Cardiac muscle cell (in vitro differentiated cells and primary cell): Measurements from ENCODE around the gene CNTNAP2. TPM values are rescaled to one million over a fixed set of nuclear protein-coding genes. Genes with fewer than 3 reads are reported as not detected.

Experiments
- DNase-seq, 2 donors: peaks; one replicate each; pipeline versions ENCODE4 v3.0.0 to v3.0.0-alpha.2; 2010 to 2017; ENCODE audit warnings: low read depth in 1 of 2, low spot score in 1 of 2
- H3K27ac ChIP-seq: fragments of 200-600 bp; sonication (generic); 2 replicates; pipeline ENCODE4 v1.5.1; 2016
- H3K27me3 ChIP-seq: fragments of 200-600 bp; sonication (generic); 2 replicates; pipeline ENCODE4 v1.6.0; 2016; ENCODE audit warnings: control low read depth
- H3K36me3 ChIP-seq: fragments of 200-600 bp; sonication (generic); 2 replicates; pipeline ENCODE4 v1.5.1; 2016; ENCODE audit warnings: control low read depth
- H3K4me1 ChIP-seq: fragments of 200-600 bp; sonication (generic); 2 replicates; pipeline ENCODE4 v1.8.1; 2017; ENCODE audit warnings: low read depth, mild to moderate bottlenecking, mixed run types
- H3K4me3 ChIP-seq: fragments of 200-600 bp; sonication (generic); 2 replicates; pipeline ENCODE4 v1.5.1; 2016; ENCODE audit warnings: mild to moderate bottlenecking
- H3K9me3 ChIP-seq: fragments of 200-600 bp; sonication (generic); 2 replicates; pipeline ENCODE4 v1.5.1; 2017; ENCODE audit warnings: low read depth, mild to moderate bottlenecking, control low read depth
- polyA plus RNA-seq: library from polyadenylated mRNA; unstranded; fragments of >200 nt; fragmentation: Nextera tagmentation; extraction: Ambion mirVana; gene quantifications from 2 replicates; pipeline ENCODE4 v1.2.1, GENCODE V29; 2016
- total RNA-seq: library from RNA; depleted of rRNA; stranded (reverse); fragments of >200 nt; gene quantifications from 2 replicates; pipeline ENCODE4 v1.2.3, GENCODE V29; 2016
- TF ChIP-seq, protein P1 (sequence below): IDR thresholded peaks from 2 replicates; pipeline ENCODE4 v1.5.1; 2012; ENCODE audit warnings: low read depth, mild to moderate bottlenecking, low read length

CNTNAP2 gene
- total and polyA plus RNA-seq, 2 experiments from 2014 or later, result 4.8 to 5.1 TPM

GRCh38 chr7:148287538-148287937 lies 2170.9 kb downstream of the CNTNAP2 start:
- H3K9me3 ChIP-seq, result no peaks in the 10 kb centered on the region

GRCh38 chr7:148288592-148289151 lies 2172.1 kb downstream of the CNTNAP2 start:
- no peaks in the 10 kb centered on the region for H3K36me3 ChIP-seq
- no peak for DNase-seq
- TF ChIP-seq, protein P1, sequence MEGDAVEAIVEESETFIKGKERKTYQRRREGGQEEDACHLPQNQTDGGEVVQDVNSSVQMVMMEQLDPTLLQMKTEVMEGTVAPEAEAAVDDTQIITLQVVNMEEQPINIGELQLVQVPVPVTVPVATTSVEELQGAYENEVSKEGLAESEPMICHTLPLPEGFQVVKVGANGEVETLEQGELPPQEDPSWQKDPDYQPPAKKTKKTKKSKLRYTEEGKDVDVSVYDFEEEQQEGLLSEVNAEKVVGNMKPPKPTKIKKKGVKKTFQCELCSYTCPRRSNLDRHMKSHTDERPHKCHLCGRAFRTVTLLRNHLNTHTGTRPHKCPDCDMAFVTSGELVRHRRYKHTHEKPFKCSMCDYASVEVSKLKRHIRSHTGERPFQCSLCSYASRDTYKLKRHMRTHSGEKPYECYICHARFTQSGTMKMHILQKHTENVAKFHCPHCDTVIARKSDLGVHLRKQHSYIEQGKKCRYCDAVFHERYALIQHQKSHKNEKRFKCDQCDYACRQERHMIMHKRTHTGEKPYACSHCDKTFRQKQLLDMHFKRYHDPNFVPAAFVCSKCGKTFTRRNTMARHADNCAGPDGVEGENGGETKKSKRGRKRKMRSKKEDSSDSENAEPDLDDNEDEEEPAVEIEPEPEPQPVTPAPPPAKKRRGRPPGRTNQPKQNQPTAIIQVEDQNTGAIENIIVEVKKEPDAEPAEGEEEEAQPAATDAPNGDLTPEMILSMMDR, result no peak

More at GRCh38 chr7:148287538-148287937, 2170.9 kb downstream of the CNTNAP2 start:
- H3K4me3 ChIP-seq, result no peak overlapping the region
- no peaks in the 10 kb centered on the region for H3K27me3 ChIP-seq
- no peaks in the 10 kb centered on the region for H3K36me3 ChIP-seq
- TF ChIP-seq, protein P1, result no peak
- H3K4me1 ChIP-seq, result no peaks in the 10 kb centered on the region
- DNase-seq, result no peak
- H3K27ac ChIP-seq, result no peak overlapping the region

DNA sequence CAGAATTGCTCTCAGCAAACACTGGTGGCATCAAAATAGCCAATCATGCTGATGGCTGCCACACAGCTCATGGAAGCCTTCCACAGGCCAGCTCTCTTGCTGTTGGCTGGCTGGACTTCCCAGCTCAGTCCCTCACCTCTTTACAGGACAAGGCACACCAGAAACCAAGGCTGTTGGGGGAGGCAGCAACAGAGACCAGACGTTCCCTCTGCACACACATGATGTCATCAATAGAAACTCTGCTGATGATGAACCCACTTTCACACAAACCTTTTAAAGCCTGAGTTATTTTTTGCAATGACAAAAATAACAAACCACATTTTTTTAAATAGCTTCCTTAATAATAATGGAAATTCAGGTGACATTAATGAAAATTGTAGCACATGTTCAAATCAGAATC lies 2173.0 kb downstream of the CNTNAP2 start:
- Histone ChIP-seq H3K4me1 (no peaks in the 10 kb centered on the region), H3K9me3 (no peaks in the 10 kb centered on the region), H3K27me3 (no peaks in the 10 kb centered on the region), H3K4me3 (no peak overlapping the region), H3K36me3 (no peaks in the 10 kb centered on the region), H3K27ac (no peak overlapping the region)
- no peak for DNase-seq
- TF ChIP-seq, protein P1, result no peak

More at GRCh38 chr7:148288592-148289151, 2172.1 kb downstream of the CNTNAP2 start:
- Histone ChIP-seq H3K9me3 (no peaks in the 10 kb centered on the region), H3K27me3 (no peaks in the 10 kb centered on the region), H3K27ac (no peak overlapping the region), H3K4me3 (no peak overlapping the region), H3K4me1 (no peaks in the 10 kb centered on the region)

- no peaks in the 10 kb centered on the region for H3K4me1 ChIP-seq
- H3K27ac ChIP-seq, result no peak overlapping the region
- no peaks in the 10 kb centered on the region for H3K36me3 ChIP-seq
- no peaks in the 10 kb centered on the region for H3K9me3 ChIP-seq
- H3K4me3 ChIP-seq, result no peak overlapping the region
- no peaks in the 10 kb centered on the region for H3K27me3 ChIP-seq
- TF ChIP-seq, protein P1, result no peak
- no peak for DNase-seq
These were observed 2173.9 kb downstream of the CNTNAP2 start for GRCh38 chr7:148290538-148290937.

GRCh38 chr7:148291799-148292198 lies 2175.2 kb downstream of the CNTNAP2 start:
- Histone ChIP-seq H3K27ac (no peak overlapping the region), H3K27me3 (no peaks in the 10 kb centered on the region)

More at GRCh38 chr7:148291799-148292198, 2175.2 kb downstream of the CNTNAP2 start:
- H3K9me3 ChIP-seq, result no peaks in the 10 kb centered on the region
- no peak for DNase-seq
- H3K4me1 ChIP-seq, result no peaks in the 10 kb centered on the region
- H3K4me3 ChIP-seq, result no peak overlapping the region
- TF ChIP-seq, protein P1, result no peak
- no peaks in the 10 kb centered on the region for H3K36me3 ChIP-seq
